T-helper 17 cell (primary cell): ENCODE measurements around the gene BRAT1. TPM values are rescaled to one million over a fixed set of nuclear protein-coding genes. Genes with fewer than 3 reads are reported as not detected.
"Not testable (repeated sequence)": the region's sequence is repeated elsewhere in the genome, so short reads cannot be mapped to it uniquely, and the experiment has no call there.

ENCODE experiments used
- ATAC-seq: fragments of 150-1000 bp; cut with Tn5 transposase; 2 replicates; pipeline ENCODE4 v1.10.0; 2021; ENCODE audit warnings: mild to moderate bottlenecking, moderate library complexity
- DNase-seq, 3 donors: peaks; one replicate each; pipeline versions ENCODE4 v3.0.0 to v3.0.0-alpha.2; 2020 to 2021
- H3K9me3 ChIP-seq: one replicate; pipeline ENCODE4 v1.7.0; 2013; ENCODE audit warnings: low read length, mild to moderate bottlenecking; ENCODE audit not compliant: control insufficient read depth, poor library complexity, severe bottlenecking
- H3K27ac Mint-ChIP-seq: one replicate; pipeline ENCODE4 v1.8.0; 2022; ENCODE audit warnings: mild to moderate bottlenecking, moderate library complexity, mixed read lengths
- H3K27me3 Mint-ChIP-seq: one replicate; pipeline ENCODE4 v1.8.0; 2022; ENCODE audit warnings: mixed read lengths
- H3K36me3 Mint-ChIP-seq: one replicate; pipeline ENCODE4 v1.8.0; 2022; ENCODE audit warnings: low read depth, mixed read lengths
- H3K4me1 Mint-ChIP-seq: one replicate; pipeline ENCODE4 v1.8.0; 2022; ENCODE audit warnings: mild to moderate bottlenecking, mixed read lengths
- H3K4me3 Mint-ChIP-seq: one replicate; pipeline ENCODE4 v1.8.0; 2022; ENCODE audit warnings: mild to moderate bottlenecking, moderate library complexity, mixed read lengths
- total RNA-seq, 4 donors: library from RNA in 2 of 4; stranded (reverse) in 2 of 4; gene quantifications; one replicate each; pipeline ENCODE4 v1.2.3 and lab custom pipeline; 2022 to 2026

The BRAT1 gene
- total RNA-seq, 2 donors from 2014 or later: 19.5 to 20.5 TPM

GRCh38 chr7:2544541-2545188, 10.7 kb downstream of the BRAT1 start:
- Mint-ChIP-seq H3K36me3 (no peaks in the 10 kb centered on the region), H3K27ac (no peak overlapping the region), H3K27me3 (no peaks in the 10 kb centered on the region), H3K4me1 (peaks cover 7% of the 10 kb centered on the region), H3K4me3 (no peak overlapping the region)
- DNase-seq (no peak), ATAC-seq (no peak)
- H3K9me3 ChIP-seq: no peaks in the 10 kb centered on the region

GRCh38 chr7:2542916-2543871, 12.1 kb downstream of the BRAT1 start:
- Mint-ChIP-seq H3K27me3 (no peaks in the 10 kb centered on the region), H3K4me1 (peaks cover 2% of the 10 kb centered on the region), H3K4me3 (peak overlapping the region; percentile 43), H3K36me3 (no peaks in the 10 kb centered on the region), H3K27ac (peak overlapping the region; percentile 34)
- no peaks in the 10 kb centered on the region for H3K9me3 ChIP-seq
- no peak for ATAC-seq
- no peak for DNase-seq

GRCh38 chr7:2542011-2542915, 13.1 kb downstream of the BRAT1 start:
- H3K27ac Mint-ChIP-seq: peak overlapping the region; percentile 34
- peak; percentile 8 for ATAC-seq
- H3K4me3 Mint-ChIP-seq: no peak overlapping the region
- peaks cover 2% of the 10 kb centered on the region for H3K4me1 Mint-ChIP-seq
- no peak for DNase-seq
- H3K9me3 ChIP-seq: no peaks in the 10 kb centered on the region
- H3K27me3 Mint-ChIP-seq: no peaks in the 10 kb centered on the region
- H3K36me3 Mint-ChIP-seq: no peaks in the 10 kb centered on the region

GRCh38 chr7:2541291-2542010, 13.9 kb downstream of the BRAT1 start:
- Mint-ChIP-seq H3K36me3 (no peaks in the 10 kb centered on the region), H3K27ac (no peak overlapping the region)

GRCh38 chr7:2540641-2541051, 14.7 kb downstream of the BRAT1 start:
- Mint-ChIP-seq H3K4me1 (no peaks in the 10 kb centered on the region), H3K27me3 (no peaks in the 10 kb centered on the region), H3K36me3 (no peaks in the 10 kb centered on the region), H3K27ac (peak overlapping the region; percentile 47), H3K4me3 (no peak overlapping the region)
- no peak for ATAC-seq
- no peaks in the 10 kb centered on the region for H3K9me3 ChIP-seq
- DNase-seq: no peak

More at GRCh38 chr7:2541291-2542010, 13.9 kb downstream of the BRAT1 start:
- DNase-seq (no peak), ATAC-seq (no peak)
- no peaks in the 10 kb centered on the region for H3K27me3 Mint-ChIP-seq
- H3K4me3 Mint-ChIP-seq: no peak overlapping the region
- no peaks in the 10 kb centered on the region for H3K4me1 Mint-ChIP-seq
- H3K9me3 ChIP-seq: no peaks in the 10 kb centered on the region

GRCh38 chr7:2540133-2540532, 15.2 kb downstream of the BRAT1 start:
- H3K4me3 Mint-ChIP-seq: no peak overlapping the region
- no peak for ATAC-seq
- no peak for DNase-seq
- no peaks in the 10 kb centered on the region for H3K27me3 Mint-ChIP-seq
- no peaks in the 10 kb centered on the region for H3K9me3 ChIP-seq
- H3K36me3 Mint-ChIP-seq: no peaks in the 10 kb centered on the region
- H3K27ac Mint-ChIP-seq: peak overlapping the region; percentile 47
- no peaks in the 10 kb centered on the region for H3K4me1 Mint-ChIP-seq

- H3K36me3 Mint-ChIP-seq: no peaks in the 10 kb centered on the region
- no peaks in the 10 kb centered on the region for H3K27me3 Mint-ChIP-seq
- no peak overlapping the region for H3K4me3 Mint-ChIP-seq
- ATAC-seq: no peak
- no peaks in the 10 kb centered on the region for H3K9me3 ChIP-seq
- H3K27ac Mint-ChIP-seq: no peak overlapping the region
- DNase-seq: no peak
- H3K4me1 Mint-ChIP-seq: no peaks in the 10 kb centered on the region
These were observed 16.1 kb downstream of the BRAT1 start for GRCh38 chr7:2539031-2539911.

GRCh38 chr7:2537981-2538851, 17.1 kb downstream of the BRAT1 start:
- no peaks in the 10 kb centered on the region for H3K27me3 Mint-ChIP-seq
- ATAC-seq (no peak), DNase-seq (peak in 1 of 3 donors; percentile 10)
- no peak overlapping the region for H3K27ac Mint-ChIP-seq
- no peak overlapping the region for H3K4me3 Mint-ChIP-seq
- no peaks in the 10 kb centered on the region for H3K9me3 ChIP-seq
- no peaks in the 10 kb centered on the region for H3K36me3 Mint-ChIP-seq
- H3K4me1 Mint-ChIP-seq: no peaks in the 10 kb centered on the region

- not testable (repeated sequence) for H3K36me3 Mint-ChIP-seq, ATAC-seq, H3K27me3 Mint-ChIP-seq, H3K27ac Mint-ChIP-seq, H3K9me3 ChIP-seq, H3K4me1 Mint-ChIP-seq, H3K4me3 Mint-ChIP-seq, DNase-seq
These were observed 19.3 kb downstream of the BRAT1 start for GRCh38 chr7:2535872-2536627.

GRCh38 chr7:2534214-2534613, 21.1 kb downstream of the BRAT1 start:
- not testable (repeated sequence) for H3K27me3 Mint-ChIP-seq, DNase-seq, H3K27ac Mint-ChIP-seq, H3K36me3 Mint-ChIP-seq, H3K4me3 Mint-ChIP-seq, H3K9me3 ChIP-seq, ATAC-seq
- H3K4me1 Mint-ChIP-seq: peaks cover 13% of the 10 kb centered on the region
